Raji (cell line): ENCODE results near the gene INTS1.

Source experiments
- POLR2A ChIP-seq: IDR thresholded peaks from 2 replicates; pipeline ENCODE4 v1.6.1; 2011; ENCODE audit warnings: low read depth, low read length, control low read depth; ENCODE audit not compliant: insufficient read depth

Gene INTS1

DNA sequence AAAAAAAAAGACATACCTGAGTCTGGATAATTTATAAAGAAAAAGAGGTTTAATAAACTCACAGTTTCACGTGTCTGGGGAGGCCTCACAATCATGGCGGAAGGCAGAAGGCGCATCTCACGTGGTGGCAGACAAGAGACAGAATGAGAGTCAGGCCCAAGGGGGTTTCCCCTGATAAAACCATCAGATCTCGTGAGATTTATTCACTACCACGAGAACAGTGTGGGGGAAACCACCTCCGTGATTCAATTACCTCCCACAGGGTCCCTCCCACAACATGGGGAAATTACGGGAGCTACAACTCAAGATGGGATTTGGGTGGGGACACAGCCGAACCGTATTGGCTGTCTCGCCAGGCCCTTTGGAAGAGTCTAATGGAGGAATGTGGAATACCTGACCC is 17.3 kb upstream of the INTS1 start:
- no peak for TF ChIP-seq POLR2A

- no peak for TF ChIP-seq POLR2A
These were observed 16.5 kb upstream of the INTS1 start for GRCh38 chr7:1520539-1521234.

DNA sequence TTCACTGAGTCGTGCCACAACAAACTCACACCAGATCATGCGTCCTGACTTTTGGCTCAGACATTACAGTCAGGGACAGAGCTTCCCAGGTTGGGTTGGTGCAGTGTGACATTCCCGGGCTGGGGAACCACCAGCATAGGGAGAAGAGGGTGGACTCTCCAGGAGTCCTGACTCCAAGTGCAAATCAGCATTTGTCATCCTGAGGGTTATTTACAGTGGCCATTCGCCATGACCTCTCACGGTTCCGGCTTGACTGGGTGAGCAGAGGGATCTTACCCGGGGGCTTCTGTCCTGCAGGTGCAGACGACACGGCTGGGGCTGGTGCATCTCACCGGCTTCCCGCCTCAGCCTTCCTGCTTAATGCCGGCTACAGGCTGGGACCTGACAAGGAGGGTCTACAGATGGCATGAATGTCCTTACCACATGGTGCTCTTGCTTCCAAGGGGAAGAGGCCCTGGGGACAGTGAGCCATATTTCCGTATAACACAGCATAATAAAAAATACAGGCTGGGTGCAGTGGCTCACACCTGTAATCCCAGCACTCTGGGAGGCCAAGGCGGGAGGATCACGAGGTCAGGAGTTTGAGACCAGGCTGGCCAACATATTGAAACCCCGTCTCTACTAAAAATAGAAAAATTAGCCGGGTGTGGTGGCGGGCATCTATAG is 12.5 kb upstream of the INTS1 start:
- TF ChIP-seq POLR2A: no peak

DNA sequence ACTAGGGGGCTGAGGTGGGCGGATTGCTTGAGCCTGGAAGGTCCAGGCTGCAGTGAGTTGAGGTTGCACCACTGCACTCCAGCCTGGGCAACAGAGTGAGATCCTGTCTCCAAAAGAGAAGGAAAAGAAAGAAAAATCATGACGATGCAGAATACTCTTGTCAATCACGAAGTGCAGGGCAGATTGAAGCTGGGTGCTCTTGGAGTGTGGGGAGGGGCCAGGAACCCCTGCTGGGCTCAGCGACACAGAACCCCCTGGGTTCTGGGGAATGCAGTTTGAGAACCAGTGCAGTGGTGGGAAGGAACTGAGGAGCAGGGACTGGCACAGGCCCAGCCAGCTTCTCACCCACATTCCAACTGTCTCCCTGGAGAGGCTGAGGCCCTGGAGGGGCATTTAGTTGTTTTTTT is 10.8 kb upstream of the INTS1 start:
- TF ChIP-seq POLR2A: no peak

DNA sequence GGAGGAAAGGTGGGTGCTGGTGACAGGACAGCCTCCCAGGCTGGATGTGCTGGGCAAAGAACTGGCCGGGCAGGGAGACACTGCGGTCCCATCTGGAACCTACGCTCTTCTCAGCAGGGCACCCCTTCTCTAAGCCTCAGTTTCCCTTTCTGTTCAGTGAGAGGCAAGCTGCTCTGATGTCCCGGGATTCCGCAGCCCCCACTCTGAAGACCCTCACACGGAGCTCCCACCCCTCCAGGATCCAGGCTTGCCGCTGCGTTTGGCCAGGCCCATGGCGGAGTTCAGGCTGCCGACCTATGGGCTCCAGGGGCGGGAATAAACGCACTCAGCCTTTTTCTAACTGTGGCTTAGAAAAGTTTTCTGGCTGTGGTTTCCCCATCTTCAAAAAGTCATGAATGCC is 10.2 kb upstream of the INTS1 start:
- TF ChIP-seq POLR2A: no peak

DNA sequence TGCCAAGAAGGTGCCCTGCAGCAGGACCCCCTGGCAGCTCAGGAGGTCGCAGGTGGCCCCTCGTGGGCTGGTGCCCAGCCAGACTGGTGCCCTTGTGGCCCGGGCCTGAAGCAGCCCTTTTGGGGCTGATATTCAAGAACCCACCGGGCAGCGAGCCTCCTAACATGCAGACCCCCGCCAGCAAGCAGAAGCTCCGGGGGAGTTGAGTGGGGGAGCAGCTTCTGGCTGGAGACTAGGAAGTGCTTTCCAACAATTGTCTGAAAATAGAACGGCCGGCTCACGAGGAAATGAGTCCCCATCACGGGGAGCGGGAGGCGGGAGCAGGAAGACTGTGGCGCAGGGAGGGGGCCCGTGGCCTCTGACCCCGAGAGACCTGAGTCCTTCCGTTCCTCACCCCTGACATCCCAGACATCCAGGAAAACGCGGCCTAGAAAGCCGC is 9.5 kb upstream of the INTS1 start:
- no peak for TF ChIP-seq POLR2A

DNA sequence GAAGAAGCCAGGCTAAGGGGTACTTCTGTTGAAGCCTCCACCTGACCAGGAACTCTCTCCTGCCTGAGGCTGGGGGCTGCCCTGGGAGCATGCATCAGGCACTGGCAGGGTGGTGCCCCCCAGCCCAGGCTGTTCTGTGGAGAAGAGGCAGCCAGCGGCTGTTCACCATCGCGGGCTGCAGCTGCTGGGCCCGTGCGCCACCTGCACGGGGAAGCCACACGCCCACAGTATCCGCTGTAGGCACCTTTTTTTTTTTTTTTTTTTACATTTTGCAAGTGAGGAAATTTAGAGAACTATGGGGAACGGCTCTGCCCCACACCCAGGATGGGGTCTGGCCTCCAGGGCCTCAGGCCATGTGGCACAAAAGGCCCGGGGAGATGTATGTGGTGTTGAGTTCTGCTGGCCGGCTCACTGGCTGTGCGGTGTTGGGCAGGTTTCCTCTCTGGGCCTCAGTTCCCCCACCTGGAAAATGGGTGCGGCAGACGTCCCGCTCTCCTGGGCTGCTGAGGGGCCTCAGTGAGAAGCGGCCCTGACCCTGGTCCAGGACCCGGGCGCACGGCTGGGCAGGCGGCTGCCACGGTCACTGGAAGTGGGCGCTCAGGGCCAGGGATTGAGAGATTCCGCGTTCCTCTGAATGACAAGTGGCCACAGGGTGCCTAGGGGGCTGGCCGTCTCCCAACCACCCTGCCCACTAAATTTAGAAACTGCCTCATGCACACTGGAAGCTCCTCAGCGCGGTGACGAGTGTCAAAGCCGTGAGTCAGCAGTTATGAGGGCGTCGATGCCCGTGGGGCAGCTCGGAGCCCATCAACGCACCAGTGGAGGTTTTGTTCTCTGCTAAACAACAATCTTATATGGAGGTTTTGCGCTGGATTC is 8.8 kb upstream of the INTS1 start:
- no peak for TF ChIP-seq POLR2A

DNA sequence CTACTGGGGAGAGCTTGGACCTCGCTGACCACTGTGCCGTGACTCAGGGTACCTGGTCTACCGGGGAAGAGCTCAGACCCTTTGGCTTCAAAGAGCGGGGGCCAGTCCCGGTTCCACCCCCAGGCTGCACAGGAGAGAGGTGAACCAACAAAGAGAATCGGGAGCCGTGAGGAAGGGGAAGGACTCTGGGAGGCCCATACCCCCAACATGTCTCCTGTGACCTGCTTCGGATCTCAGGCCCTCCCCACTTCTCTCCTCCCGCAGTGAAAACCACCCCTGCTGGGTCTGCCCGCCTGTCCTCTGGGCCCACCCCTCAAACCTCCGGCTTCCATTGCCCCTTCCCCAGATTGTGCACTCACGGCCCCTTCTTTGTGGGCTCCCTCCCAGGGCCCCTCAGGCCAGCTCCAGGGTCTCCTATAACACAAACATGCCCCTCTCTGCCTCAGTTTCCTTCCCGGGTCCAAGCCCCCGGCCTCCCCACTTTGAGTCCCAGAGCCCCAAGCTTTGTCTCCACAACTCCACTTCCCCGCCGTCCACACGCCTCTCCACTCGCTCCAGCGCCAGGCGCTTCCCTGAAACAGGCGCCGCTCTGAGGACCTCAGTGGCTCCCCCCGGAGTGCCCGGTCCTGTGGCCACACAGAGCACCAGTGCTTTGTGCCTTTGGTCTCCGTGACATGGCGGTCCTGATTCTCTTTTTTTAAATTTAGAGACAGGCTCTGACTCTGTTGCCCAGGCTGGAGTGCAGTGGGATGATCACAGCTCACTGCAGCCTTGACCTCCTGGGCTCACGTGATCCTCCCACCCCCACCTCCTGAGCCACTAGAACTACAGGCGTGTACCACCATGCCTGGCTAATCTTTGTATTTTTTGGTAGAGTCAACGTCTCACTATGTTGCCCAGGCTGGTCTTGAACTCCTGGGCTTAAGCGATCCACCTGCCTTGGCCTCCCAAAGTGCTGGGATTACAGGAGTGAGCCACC is 7.5 kb upstream of the INTS1 start:
- no peak for TF ChIP-seq POLR2A

DNA sequence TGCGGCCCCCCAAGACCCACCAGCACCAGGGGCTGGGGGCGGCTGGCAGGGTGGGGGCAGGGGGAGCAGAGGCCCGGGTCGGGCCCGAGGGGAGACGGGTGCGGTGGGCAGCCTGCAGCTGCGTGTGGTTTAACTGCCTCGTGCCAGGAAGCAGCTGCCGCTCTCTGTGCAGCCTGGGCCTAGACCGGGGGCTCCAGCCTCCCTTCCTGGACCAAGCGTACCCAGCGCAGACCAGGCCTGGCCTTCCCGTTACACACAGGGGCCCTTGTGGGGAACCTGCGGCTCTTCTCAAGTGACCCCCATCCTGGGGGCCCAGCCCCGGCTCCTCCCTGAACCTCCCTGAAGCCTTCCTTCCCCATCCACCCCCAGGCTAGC is 6.6 kb upstream of the INTS1 start:
- TF ChIP-seq POLR2A: no peak

DNA sequence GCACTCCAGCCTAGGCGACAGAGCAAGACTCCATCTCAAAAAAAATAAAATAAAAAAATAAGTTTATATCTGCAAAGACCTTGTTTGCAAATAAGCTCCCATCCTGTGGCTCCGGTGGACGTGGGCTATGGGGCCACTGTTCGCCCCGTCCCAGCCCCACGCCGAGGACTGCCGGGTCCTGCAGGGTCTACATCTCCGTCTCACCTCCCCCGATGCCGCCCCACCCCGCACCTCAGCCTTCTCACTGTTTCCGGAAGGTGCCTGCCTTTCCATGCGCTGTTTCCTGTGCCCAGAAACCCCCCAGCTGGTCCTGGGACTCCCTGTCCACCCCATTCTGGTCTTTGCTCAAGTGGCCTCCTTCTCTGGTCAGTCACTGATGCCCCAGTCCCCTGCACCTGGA is 5.0 kb upstream of the INTS1 start:
- TF ChIP-seq POLR2A: no peak

- TF ChIP-seq POLR2A: no peak
These were observed 4.1 kb upstream of the INTS1 start for GRCh38 chr7:1508277-1508758.

GRCh38 chr7:1505731-1506550 is 1.8 kb upstream of the INTS1 start:
- TF ChIP-seq POLR2A: peak; percentile 34; the same call in 1 of the 2 replicates

DNA sequence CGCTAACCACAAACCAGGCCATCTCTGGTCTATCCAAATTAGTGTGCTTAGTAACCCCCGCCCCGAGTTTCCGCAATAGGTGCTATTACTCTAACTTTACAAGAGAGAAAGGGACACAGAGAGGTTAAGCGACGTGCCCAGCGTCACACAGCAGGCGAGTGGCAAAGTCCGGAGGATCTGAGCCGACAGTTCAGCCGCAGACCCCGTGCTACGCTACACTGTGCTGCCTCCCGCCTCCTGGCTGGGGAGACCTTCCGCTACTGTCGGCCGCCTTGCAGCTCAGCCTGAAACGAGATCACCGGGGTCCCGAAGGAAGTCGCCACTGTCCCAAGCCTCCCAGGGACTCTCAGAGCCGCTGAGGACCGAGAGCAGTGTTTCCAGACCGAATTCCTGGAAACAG is 799 bp downstream of the INTS1 start:
- no peak for TF ChIP-seq POLR2A

- no peak for TF ChIP-seq POLR2A
These were observed 1.3 kb downstream of the INTS1 start for GRCh38 chr7:1502845-1503244.
